HCT116 (cell line): ENCODE results near the gene QKI. TPM values are rescaled to one million over a fixed set of nuclear protein-coding genes. Genes with fewer than 3 reads are reported as not detected.

Source experiments
- ATAC-seq: fragments of 200-7000 bp; cut with Tn5 transposase; 2 replicates; pipeline ENCODE4 v1.9.1; 2020; ENCODE audit warnings: mild to moderate bottlenecking, moderate library complexity
- BruUV-seq: library from RNA; stranded (reverse); fragments of 400-500 nt; replicated peaks from 2 replicates; lab custom pipeline; 2021; lab: Mats Ljungman, UMichigan
- CTCF ChIA-PET: fragments of 300-600 bp; sonication (Branson Sonifier 250); formaldehyde crosslinking; loops from one replicate; lab custom pipeline; 2021; ENCODE audit warnings: antibody characterized with exemption; lab: Charles Lee
- POLR2A ChIA-PET: fragments of 300-600, 350-600 bp; sonication (Branson Sonifier 250); formaldehyde crosslinking; loops from one replicate; lab custom pipeline; 2021; ENCODE audit warnings: antibody characterized with exemption; lab: Charles Lee
- RAD21 ChIA-PET, 2 experiments: fragments of 300-600 bp; sonication (Branson Sonifier 250); formaldehyde crosslinking; loops; one replicate each; lab custom pipeline; 2023; ENCODE audit warnings: low total read pairs in 2 of 2; ENCODE audit not compliant: uncharacterized antibody in 2 of 2, unreplicated experiment in 2 of 2, low non-redundant PET in 1 of 2; lab: Charles Lee
- DNase-seq: peaks from one replicate; pipeline ENCODE4 v3.0.0-alpha.2; 2010; ENCODE audit warnings: low read depth, low spot score
- H2AFZ ChIP-seq: fragments of 200-600 bp; shearing (Covaris generic), sonication (generic); 2 replicates; pipeline ENCODE4 v1.6.1; 2017; ENCODE audit warnings: low read depth, mixed run types, mixed read lengths, antibody characterized with exemption, low read length; ENCODE audit not compliant: poor library complexity, severe bottlenecking
- H3K27ac ChIP-seq: 2 replicates; pipeline ENCODE4 v1.5.1; 2012; ENCODE audit warnings: low read depth, low read length
- H3K27me3 ChIP-seq: fragments of 200-600 bp; sonication (generic); 2 replicates; pipeline ENCODE4 v1.6.1; 2016; ENCODE audit warnings: mixed run types, low read length, mixed read lengths; ENCODE audit not compliant: insufficient read depth
- H3K36me3 ChIP-seq, 2 experiments: fragments of 200-500 bp in 1 of 2; fragments of 200-600 bp in 1 of 2; sonication (Bioruptor generic) in 1 of 2; sonication (generic) in 1 of 2; 2 replicates each; pipeline versions ENCODE4 v1.5.1 to v1.6.1; 2014 to 2016; ENCODE audit warnings: low read length in 2 of 2, inconsistent platforms in 1 of 2, mixed read lengths in 1 of 2, mixed run types in 1 of 2; ENCODE audit not compliant: insufficient read depth in 2 of 2, control insufficient read depth in 1 of 2
- H3K4me1 ChIP-seq, 2 experiments: fragments of 200-600 bp in 1 of 2; sonication (generic) in 1 of 2; 2 replicates each; pipeline versions ENCODE4 v1.5.1 to v1.6.1; 2012 to 2017; ENCODE audit warnings: low read length in 2 of 2, inconsistent platforms in 1 of 2, mild to moderate bottlenecking in 1 of 2, mixed read lengths in 1 of 2, mixed run types in 1 of 2, moderate library complexity in 1 of 2; ENCODE audit not compliant: insufficient read depth in 2 of 2, control insufficient read depth in 1 of 2
- H3K4me2 ChIP-seq: fragments of 200-600 bp; sonication (generic); 2 replicates; pipeline ENCODE4 v1.6.1; 2017; ENCODE audit warnings: mixed run types, low read length, mixed read lengths
- H3K4me3 ChIP-seq, 2 experiments: fragments of 200-600 bp in 1 of 2; sonication (generic) in 1 of 2; replicated peaks in 1 of 2; 2 replicates each; pipeline ENCODE4 v1.5.1; 2011 to 2016; ENCODE audit warnings: low read length in 2 of 2, control low read depth in 1 of 2, low read depth in 1 of 2, mild to moderate bottlenecking in 1 of 2, mixed read lengths in 1 of 2, mixed run types in 1 of 2
- H3K79me2 ChIP-seq: fragments of 200-600 bp; sonication (generic); 2 replicates; pipeline ENCODE4 v1.6.1; 2017; ENCODE audit warnings: mild to moderate bottlenecking, mixed run types, low read length, moderate library complexity, mixed read lengths; ENCODE audit not compliant: insufficient read depth
- H3K9ac ChIP-seq: fragments of 200-600 bp; sonication (generic); 2 replicates; pipeline ENCODE4 v1.6.1; 2016; ENCODE audit warnings: low read length, mixed read lengths
- H3K9me2 ChIP-seq: fragments of 200-600 bp; sonication (generic), shearing (Covaris generic); 2 replicates; pipeline ENCODE4 v1.6.1; 2017; ENCODE audit warnings: mixed run types, mild to moderate bottlenecking, moderate library complexity; ENCODE audit not compliant: insufficient read depth
- H3K9me3 ChIP-seq, 2 experiments: fragments of 200-500 bp in 1 of 2; fragments of 200-600 bp in 1 of 2; sonication (Bioruptor generic) in 1 of 2; sonication (generic) in 1 of 2; 2 replicates each; pipeline ENCODE4 v1.6.1; 2014 to 2017; ENCODE audit warnings: low read length in 2 of 2, mixed read lengths in 2 of 2, inconsistent platforms in 1 of 2, low read depth in 1 of 2, mild to moderate bottlenecking in 1 of 2, mixed run types in 1 of 2, moderate library complexity in 1 of 2; ENCODE audit not compliant: control insufficient read depth in 1 of 2, insufficient read depth in 1 of 2
- H4K20me1 ChIP-seq: fragments of 200-600 bp; sonication (generic), shearing (Covaris generic); 2 replicates; pipeline ENCODE4 v1.6.1; 2017; ENCODE audit warnings: mixed run types, mild to moderate bottlenecking, moderate library complexity; ENCODE audit not compliant: insufficient read depth
- ATF3 ChIP-seq: IDR thresholded peaks from 2 replicates; pipeline ENCODE4 v1.6.1; 2012
- CEBPB ChIP-seq: IDR thresholded peaks from 2 replicates; pipeline ENCODE4 v1.6.1; 2012; ENCODE audit warnings: low read depth
- EZH2 ChIP-seq: fragments of 200-600 bp; sonication (generic); IDR thresholded peaks from 2 replicates; pipeline ENCODE4 v1.6.1; 2017; ENCODE audit warnings: antibody characterized with exemption, mixed run types
- EZH2phosphoT487 ChIP-seq: fragments of 200-600 bp; IDR thresholded peaks from 2 replicates; pipeline ENCODE4 v1.6.1; 2018; ENCODE audit warnings: antibody characterized with exemption, borderline replicate concordance
- FOSL1 ChIP-seq: IDR thresholded peaks from 2 replicates; pipeline ENCODE4 v1.6.1; 2012; ENCODE audit warnings: low read depth
- REST ChIP-seq: IDR thresholded peaks from 2 replicates; pipeline ENCODE4 v1.6.1; 2012; ENCODE audit warnings: low read depth
- SIN3A ChIP-seq: IDR thresholded peaks from 2 replicates; pipeline ENCODE4 v1.6.1; 2012; ENCODE audit warnings: low read depth
- SP1 ChIP-seq: IDR thresholded peaks from 2 replicates; pipeline ENCODE4 v1.6.1; 2012; ENCODE audit warnings: low read depth
- TCF7L2 ChIP-seq: IDR thresholded peaks from 2 replicates; pipeline ENCODE4 v1.7.0; 2011; ENCODE audit warnings: borderline replicate concordance, inconsistent platforms; ENCODE audit not compliant: insufficient read depth, insufficient read length; ENCODE audit errors: extremely low read depth
- intact Hi-C: fragments of 100-400 bp; cut with micrococcal nuclease; formaldehyde crosslinking; loops from 2 replicates; pipeline ENCODE4 v1.10.0; 2022
- total RNA-seq: library from RNA; stranded (reverse); gene quantifications from one replicate; pipeline ENCODE4 v1.2.1, GENCODE V29; 2021; ENCODE audit not compliant: unreplicated experiment

QKI gene
- total RNA-seq, 1 experiment from 2014 or later = 35.3 TPM

- ChIA-PET CTCF (no interaction called here), RAD21 (no interaction called here), POLR2A (no interaction called here)
- Histone ChIP-seq H4K20me1 (no peaks in the 10 kb centered on the region), H3K9ac (no peak overlapping the region), H3K27me3 (no peaks in the 10 kb centered on the region), H3K9me2 (no peaks in the 10 kb centered on the region), H3K4me1 (no peaks in the 10 kb centered on the region), H3K4me3 (no peak overlapping the region), H3K79me2 (peaks cover 1% of the 10 kb centered on the region), H3K4me2 (no peak overlapping the region), H3K36me3 (no peaks in the 10 kb centered on the region), H3K9me3 (no peaks in the 10 kb centered on the region), H3K27ac (no peak overlapping the region), H2AFZ (no peak overlapping the region)
- ATAC-seq (no peak), DNase-seq (no peak)
- intact Hi-C loops = no loop called here
- no TSS peak for BruUV-seq
- TF ChIP-seq REST (no peak), CEBPB (no peak), EZH2phosphoT487 (no peak), FOSL1 (no peak), SIN3A (no peak), EZH2 (no peak), SP1 (no peak), ATF3 (no peak), TCF7L2 (no peak)
Observed at GRCh38 chr6:163522033-163522432, 107.5 kb downstream of the QKI start.
